CD8-positive, alpha-beta memory T cell (primary cell): ENCODE measurements around the gene SEMA3B. TPM values are rescaled to one million over a fixed set of nuclear protein-coding genes. Genes with fewer than 3 reads are reported as not detected.

ENCODE experiments used
- CTCF ChIA-PET: fragments of 350-600 bp; sonication (Branson Sonifier 250); formaldehyde crosslinking; loops from one replicate; lab custom pipeline; 2021; ENCODE audit warnings: antibody characterized with exemption; lab: Charles Lee
- POLR2A ChIA-PET: fragments of 350-600 bp; sonication (Branson Sonifier 250); formaldehyde crosslinking; loops from one replicate; lab custom pipeline; 2021; ENCODE audit warnings: antibody characterized with exemption; lab: Charles Lee
- DNase-seq, 5 donors: peaks; one replicate each; pipeline versions ENCODE4 v3.0.0 to v3.0.0-alpha.2; 2020 to 2022; ENCODE audit warnings: mixed read lengths in 1 of 5
- H3K27ac ChIP-seq: one replicate; pipeline ENCODE4 v1.7.0; 2013; ENCODE audit warnings: low read depth, mild to moderate bottlenecking, low read length, moderate library complexity
- H3K27me3 ChIP-seq: 2 replicates; pipeline ENCODE4 v1.7.0; 2013; ENCODE audit warnings: low read length, mild to moderate bottlenecking; ENCODE audit not compliant: insufficient read depth, poor library complexity, severe bottlenecking
- H3K36me3 ChIP-seq: 2 replicates; pipeline ENCODE4 v1.7.0; 2013; ENCODE audit warnings: mild to moderate bottlenecking, low read length, moderate library complexity; ENCODE audit not compliant: insufficient read depth
- H3K4me1 ChIP-seq: 2 replicates; pipeline ENCODE4 v1.7.0; 2013; ENCODE audit warnings: mild to moderate bottlenecking, low read length, moderate library complexity; ENCODE audit not compliant: insufficient read depth
- H3K4me3 ChIP-seq: 2 replicates; pipeline ENCODE4 v1.7.0; 2013; ENCODE audit warnings: mild to moderate bottlenecking, low read length
- H3K9me3 ChIP-seq: 2 replicates; pipeline ENCODE4 v1.7.0; 2013; ENCODE audit warnings: mild to moderate bottlenecking, low read length
- H3K27ac Mint-ChIP-seq, 8 donors: one replicate each; pipeline ENCODE4 v1.8.0; 2020 to 2021; ENCODE audit warnings: mixed read lengths in 8 of 8, mild to moderate bottlenecking in 6 of 8, inconsistent platforms in 3 of 8, moderate library complexity in 3 of 8
- H3K27me3 Mint-ChIP-seq, 2 donors: one replicate each; pipeline ENCODE4 v1.8.0; 2020 to 2021; ENCODE audit warnings: mixed read lengths in 2 of 2, mild to moderate bottlenecking in 1 of 2, moderate library complexity in 1 of 2
- H3K36me3 Mint-ChIP-seq, 3 donors: one replicate each; pipeline ENCODE4 v1.8.0; 2020 to 2021; ENCODE audit warnings: mixed read lengths in 3 of 3, inconsistent platforms in 1 of 3, mild to moderate bottlenecking in 1 of 3
- H3K4me1 Mint-ChIP-seq, 3 donors: one replicate each; pipeline ENCODE4 v1.8.0; 2020 to 2021; ENCODE audit warnings: mixed read lengths in 3 of 3, inconsistent platforms in 1 of 3, mild to moderate bottlenecking in 1 of 3
- H3K4me3 Mint-ChIP-seq, 7 donors: one replicate each; pipeline ENCODE4 v1.8.0; 2020 to 2021; ENCODE audit warnings: mixed read lengths in 7 of 7, mild to moderate bottlenecking in 6 of 7, moderate library complexity in 4 of 7, inconsistent platforms in 2 of 7
- H3K9me3 Mint-ChIP-seq, 5 donors: one replicate each; pipeline ENCODE4 v1.8.0; 2020 to 2022; ENCODE audit warnings: mixed read lengths in 5 of 5, mild to moderate bottlenecking in 3 of 5, moderate library complexity in 2 of 5, inconsistent platforms in 1 of 5
- polyA plus RNA-seq: library from polyadenylated mRNA; unstranded; fragments of 300-500 nt; fragmentation: Illumina TruSeq; gene quantifications from one replicate; pipeline ENCODE4 v1.2.3, GENCODE V29; 2021
- total RNA-seq, 2 experiments: library from RNA; stranded (reverse); gene quantifications; one replicate each; pipeline ENCODE4 v1.2.3, GENCODE V29; 2021

The SEMA3B gene
- total and polyA plus RNA-seq, 3 experiments from 2014 or later = 0.22 TPM; not detected in 2

- peaks cover 51% of the 10 kb centered on the region for H3K36me3 ChIP-seq
- H3K27ac Mint-ChIP-seq = peak overlapping the region; percentile 47 to 90 (median 76)
- peaks cover 0 to 68% (median 2%) of the 10 kb centered on the region in 3 donors for H3K36me3 Mint-ChIP-seq
- H3K4me3 ChIP-seq = no peak overlapping the region
- no peaks in the 10 kb centered on the region for H3K27me3 ChIP-seq
- H3K4me1 ChIP-seq = peaks cover 63% of the 10 kb centered on the region
- H3K4me1 Mint-ChIP-seq = peaks cover 31 to 55% (median 33%) of the 10 kb centered on the region in 3 donors
- peaks cover 0 to 2% of the 10 kb centered on the region in 2 donors for H3K27me3 Mint-ChIP-seq
- H3K9me3 ChIP-seq = no peaks in the 10 kb centered on the region
- no peak overlapping the region for H3K4me3 Mint-ChIP-seq
- no peak overlapping the region for H3K27ac ChIP-seq
- ChIA-PET CTCF (interaction anchor here (0.7 to 7.3 kb wide), 5 partner anchors 7 to 28 kb away, joined by 3 to 241 read pairs (median 4); partner anchors contain the start of gene GNAI2), POLR2A (interaction anchor here (0.7 kb wide), 1 partner anchor 18 kb away, joined by 3 read pairs; no protein-coding TSS in a partner anchor)
- no peak for DNase-seq
- no peaks in the 10 kb centered on the region for H3K9me3 Mint-ChIP-seq
Measured at GRCh38 chr3:50251220-50251619, 17.7 kb upstream of the SEMA3B start.

GRCh38 chr3:50254577-50255250 lies 14.2 kb upstream of the SEMA3B start:
- Histone ChIP-seq H3K36me3 (peaks cover 58% of the 10 kb centered on the region), H3K4me3 (no peak overlapping the region), H3K9me3 (no peaks in the 10 kb centered on the region), H3K27ac (no peak overlapping the region), H3K4me1 (peaks cover 32% of the 10 kb centered on the region), H3K27me3 (no peaks in the 10 kb centered on the region)
- CTCF ChIA-PET = interaction anchor here (1.3 to 8.3 kb wide), 3 partner anchors 6 to 28 kb away, joined by 3 to 101 read pairs (median 5); no protein-coding TSS in a partner anchor
- Mint-ChIP-seq H3K4me1 (peaks cover 13 to 35% (median 20%) of the 10 kb centered on the region in 3 donors), H3K27ac (peak overlapping the region in 3 of 8 donors; percentile 4 to 72 (median 36)), H3K27me3 (peaks cover 0 to 2% of the 10 kb centered on the region in 2 donors), H3K9me3 (no peaks in the 10 kb centered on the region), H3K4me3 (no peak overlapping the region), H3K36me3 (peaks cover 4 to 87% (median 5%) of the 10 kb centered on the region in 3 donors)
- POLR2A ChIA-PET = no interaction called here
- DNase-seq = no peak

DNA sequence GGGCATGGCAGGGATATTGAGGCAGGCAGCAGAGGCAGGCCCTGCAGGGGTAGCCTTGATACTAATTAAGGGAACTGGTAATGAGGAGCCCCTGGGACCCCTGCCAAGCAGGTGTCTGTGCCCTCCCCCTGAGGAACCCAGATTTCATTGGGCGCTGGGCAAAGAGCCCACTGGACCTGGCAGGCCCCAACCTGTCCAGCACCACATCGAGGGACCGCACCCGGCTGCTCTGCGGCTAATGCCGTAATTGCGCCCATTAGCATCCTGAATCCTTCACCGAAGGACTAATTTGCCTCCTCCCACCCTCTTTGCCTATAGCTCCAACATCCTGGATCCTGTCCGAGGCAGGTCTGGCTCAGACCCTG lies 13.7 kb upstream of the SEMA3B start:
- Mint-ChIP-seq H3K4me3 (no peak overlapping the region), H3K4me1 (peaks cover 10 to 32% (median 16%) of the 10 kb centered on the region in 3 donors), H3K27ac (peak overlapping the region in 2 of 8 donors; percentile 4 to 83), H3K9me3 (no peaks in the 10 kb centered on the region), H3K36me3 (peaks cover 4 to 82% (median 5%) of the 10 kb centered on the region in 3 donors), H3K27me3 (peaks cover 0 to 2% of the 10 kb centered on the region in 2 donors)
- no peak overlapping the region for H3K4me3 ChIP-seq
- no peaks in the 10 kb centered on the region for H3K27me3 ChIP-seq
- peaks cover 55% of the 10 kb centered on the region for H3K36me3 ChIP-seq
- DNase-seq = no peak
- H3K4me1 ChIP-seq = peaks cover 29% of the 10 kb centered on the region
- H3K27ac ChIP-seq = no peak overlapping the region
- POLR2A ChIA-PET = no interaction called here
- H3K9me3 ChIP-seq = no peaks in the 10 kb centered on the region
- CTCF ChIA-PET = interaction anchor here (0.7 to 8.3 kb wide), 4 partner anchors 7 to 37 kb away, joined by 3 to 101 read pairs (median 5); no protein-coding TSS in a partner anchor

GRCh38 chr3:50256978-50257890 lies 11.7 kb upstream of the SEMA3B start:
- peaks cover 0 to 21% (median 12%) of the 10 kb centered on the region in 3 donors for H3K4me1 Mint-ChIP-seq
- H3K9me3 Mint-ChIP-seq = no peaks in the 10 kb centered on the region
- H3K36me3 ChIP-seq = peaks cover 45% of the 10 kb centered on the region
- H3K4me3 ChIP-seq = no peak overlapping the region
- peaks cover 0 to 2% of the 10 kb centered on the region in 2 donors for H3K27me3 Mint-ChIP-seq
- ChIA-PET CTCF (interaction anchor here (0.9 to 8.3 kb wide), 7 partner anchors 9 to 62 kb away, joined by 3 to 101 read pairs (median 7); partner anchors contain the start of gene GNAI2), POLR2A (no interaction called here)
- no peak for DNase-seq
- H3K4me3 Mint-ChIP-seq = no peak overlapping the region
- peaks cover 4 to 66% (median 5%) of the 10 kb centered on the region in 3 donors for H3K36me3 Mint-ChIP-seq
- H3K27ac ChIP-seq = no peak overlapping the region
- H3K9me3 ChIP-seq = no peaks in the 10 kb centered on the region
- H3K4me1 ChIP-seq = peaks cover 12% of the 10 kb centered on the region
- no peaks in the 10 kb centered on the region for H3K27me3 ChIP-seq
- H3K27ac Mint-ChIP-seq = peak overlapping the region in 3 of 8 donors; percentile 15 to 84 (median 50)

DNA sequence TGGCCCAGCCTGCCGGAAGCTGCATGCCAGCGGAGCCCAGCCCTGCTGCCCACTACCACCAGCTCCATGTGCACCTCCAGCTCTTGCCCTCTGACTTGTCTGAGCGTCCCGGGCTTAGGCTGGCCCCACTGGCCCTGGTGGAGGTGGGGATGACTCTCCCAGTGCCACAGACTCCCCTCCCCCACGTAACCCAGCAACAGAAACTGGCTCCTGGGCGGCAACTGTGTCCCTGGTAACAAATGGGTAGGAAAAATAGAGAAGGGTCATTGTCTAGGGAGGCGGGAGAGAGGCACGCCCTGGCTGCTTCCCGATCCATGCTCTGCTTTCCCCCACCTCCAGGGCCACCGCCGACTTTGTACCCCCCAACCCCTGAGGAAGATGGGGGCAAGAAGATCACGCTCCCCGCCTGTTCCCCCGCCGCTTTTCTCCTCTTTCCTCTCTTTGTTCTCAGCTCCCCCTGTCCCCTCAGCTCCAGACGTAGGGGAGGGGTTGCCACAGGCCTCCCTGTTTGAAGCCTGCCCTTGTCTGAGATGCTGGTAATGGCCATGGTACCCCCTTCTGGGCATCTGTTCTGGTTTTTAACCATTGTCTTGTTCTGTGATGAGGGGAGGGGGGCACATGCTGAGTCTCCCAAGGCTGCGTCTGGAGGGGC lies 10.8 kb upstream of the SEMA3B start:
- no peak overlapping the region for H3K27ac Mint-ChIP-seq
- Histone ChIP-seq H3K4me1 (peaks cover 5% of the 10 kb centered on the region), H3K36me3 (peaks cover 36% of the 10 kb centered on the region), H3K27me3 (no peaks in the 10 kb centered on the region), H3K4me3 (no peak overlapping the region), H3K27ac (no peak overlapping the region), H3K9me3 (no peaks in the 10 kb centered on the region)
- ChIA-PET POLR2A (interaction anchor here (0.6 to 2.4 kb wide), 4 partner anchors 17 to 92 kb away, joined by 3 to 11 read pairs (median 8); partner anchors contain the start of genes GNAI2 and NPRL2), CTCF (interaction anchor here (1.1 to 8.3 kb wide), 7 partner anchors 10 to 69 kb away, joined by 3 to 101 read pairs (median 7); partner anchors contain the start of gene GNAI2)
- H3K36me3 Mint-ChIP-seq = peaks cover 4 to 59% (median 5%) of the 10 kb centered on the region in 3 donors
- no peaks in the 10 kb centered on the region for H3K9me3 Mint-ChIP-seq
- DNase-seq = no peak
- H3K4me1 Mint-ChIP-seq = peaks cover 0 to 21% (median 12%) of the 10 kb centered on the region in 3 donors
- H3K4me3 Mint-ChIP-seq = peak overlapping the region in 1 of 7 donors; percentile 70
- peaks cover 0 to 2% of the 10 kb centered on the region in 2 donors for H3K27me3 Mint-ChIP-seq

- Mint-ChIP-seq H3K4me3 (no peak overlapping the region), H3K36me3 (peaks cover 3 to 51% (median 4%) of the 10 kb centered on the region in 3 donors), H3K27ac (peak overlapping the region in 3 of 8 donors; percentile 6 to 36 (median 12)), H3K9me3 (no peaks in the 10 kb centered on the region), H3K27me3 (peaks cover 0 to 2% of the 10 kb centered on the region in 2 donors), H3K4me1 (peaks cover 0 to 13% (median 8%) of the 10 kb centered on the region in 3 donors)
- POLR2A ChIA-PET = interaction anchor here (0.6 to 2.4 kb wide), 5 partner anchors 12 to 91 kb away, joined by 3 to 13 read pairs (median 11); partner anchors contain the start of genes GNAI2 and NPRL2
- peaks cover 5% of the 10 kb centered on the region for H3K4me1 ChIP-seq
- no peak overlapping the region for H3K27ac ChIP-seq
- no peak overlapping the region for H3K4me3 ChIP-seq
- H3K27me3 ChIP-seq = no peaks in the 10 kb centered on the region
- CTCF ChIA-PET = interaction anchor here (0.8 to 8.3 kb wide), 17 partner anchors 9 to 68 kb away, joined by 3 to 101 read pairs (median 4); partner anchors contain the start of gene IFRD2
- DNase-seq = no peak
- no peaks in the 10 kb centered on the region for H3K9me3 ChIP-seq
- peaks cover 29% of the 10 kb centered on the region for H3K36me3 ChIP-seq
Measured at GRCh38 chr3:50258979-50259378, 10.0 kb upstream of the SEMA3B start.
